ENCODE data around the gene OBSCN.

The OBSCN gene

DNA sequence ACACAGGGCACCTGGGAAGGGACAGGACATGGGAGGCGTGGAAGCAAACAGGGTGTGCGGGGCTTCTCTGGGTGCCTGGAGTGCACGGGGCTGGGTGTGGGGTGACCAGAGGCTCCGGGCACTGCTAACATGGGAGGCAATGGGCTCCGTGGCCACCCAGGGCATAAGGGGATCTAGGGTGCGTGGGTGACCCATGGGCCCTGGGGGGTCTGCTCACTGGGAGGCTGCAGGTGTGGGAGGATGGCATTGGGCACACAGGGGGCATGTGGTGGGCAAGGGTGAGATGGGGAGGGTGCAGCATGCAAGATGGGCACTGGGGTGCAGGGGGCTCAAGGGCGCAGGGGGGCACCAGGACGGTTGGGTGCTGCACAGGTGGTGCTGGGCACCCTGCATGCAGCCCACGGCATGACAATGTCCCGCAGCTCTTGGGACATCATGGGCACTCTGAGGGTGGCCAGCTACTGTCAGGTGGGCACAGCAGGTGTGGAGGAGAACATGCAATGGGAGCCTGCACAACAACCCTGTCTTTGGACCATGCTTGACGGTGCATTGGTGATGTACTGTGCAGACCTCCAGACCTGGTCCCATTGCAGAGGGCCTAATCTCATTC, 183.7 kb downstream of the OBSCN start:
- Histone ChIP-seq H3K4me1 (ENCODE audit: insufficient read depth, low read length, severe bottlenecking) (no peaks in the 10 kb centered on the region), H3K4me3 (ENCODE audit: low read depth, low read length, poor library complexity, severe bottlenecking) (no peak overlapping the region), H3K36me3 (ENCODE audit: insufficient read depth, low read length) (peaks cover 23% of the 10 kb centered on the region), H3K9ac (ENCODE audit: low read length) (no peak overlapping the region), H3K27me3 (ENCODE audit: insufficient read depth, low read length) (no peaks in the 10 kb centered on the region), H2AFZ (ENCODE audit: low read length) (no peak overlapping the region), H3K9me3 (ENCODE audit: low read length) (no peaks in the 10 kb centered on the region), H3K27ac (ENCODE audit: low read depth, low read length, poor library complexity, severe bottlenecking) (no peak overlapping the region), H3K4me2 (ENCODE audit: low read length) (no peak overlapping the region), H3K9me2 (ENCODE audit: low read depth, low read length) (no peaks in the 10 kb centered on the region), H3F3A (ENCODE audit: insufficient read depth, low read length) (no peaks in the 10 kb centered on the region), H3K79me2 (ENCODE audit: insufficient read depth, low read length) (no peaks in the 10 kb centered on the region), H4K20me1 (ENCODE audit: insufficient read depth, low read length) (no peaks in the 10 kb centered on the region)
- TF ChIP-seq, protein P1, sequence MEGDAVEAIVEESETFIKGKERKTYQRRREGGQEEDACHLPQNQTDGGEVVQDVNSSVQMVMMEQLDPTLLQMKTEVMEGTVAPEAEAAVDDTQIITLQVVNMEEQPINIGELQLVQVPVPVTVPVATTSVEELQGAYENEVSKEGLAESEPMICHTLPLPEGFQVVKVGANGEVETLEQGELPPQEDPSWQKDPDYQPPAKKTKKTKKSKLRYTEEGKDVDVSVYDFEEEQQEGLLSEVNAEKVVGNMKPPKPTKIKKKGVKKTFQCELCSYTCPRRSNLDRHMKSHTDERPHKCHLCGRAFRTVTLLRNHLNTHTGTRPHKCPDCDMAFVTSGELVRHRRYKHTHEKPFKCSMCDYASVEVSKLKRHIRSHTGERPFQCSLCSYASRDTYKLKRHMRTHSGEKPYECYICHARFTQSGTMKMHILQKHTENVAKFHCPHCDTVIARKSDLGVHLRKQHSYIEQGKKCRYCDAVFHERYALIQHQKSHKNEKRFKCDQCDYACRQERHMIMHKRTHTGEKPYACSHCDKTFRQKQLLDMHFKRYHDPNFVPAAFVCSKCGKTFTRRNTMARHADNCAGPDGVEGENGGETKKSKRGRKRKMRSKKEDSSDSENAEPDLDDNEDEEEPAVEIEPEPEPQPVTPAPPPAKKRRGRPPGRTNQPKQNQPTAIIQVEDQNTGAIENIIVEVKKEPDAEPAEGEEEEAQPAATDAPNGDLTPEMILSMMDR (IDR thresholded peaks at IDR 0.05; ENCODE audit: low read length), result no peak
- no peak for TF ChIP-seq EZH2 (IDR thresholded peaks at IDR 0.05; ENCODE audit: borderline replicate concordance, low read length)

DNA sequence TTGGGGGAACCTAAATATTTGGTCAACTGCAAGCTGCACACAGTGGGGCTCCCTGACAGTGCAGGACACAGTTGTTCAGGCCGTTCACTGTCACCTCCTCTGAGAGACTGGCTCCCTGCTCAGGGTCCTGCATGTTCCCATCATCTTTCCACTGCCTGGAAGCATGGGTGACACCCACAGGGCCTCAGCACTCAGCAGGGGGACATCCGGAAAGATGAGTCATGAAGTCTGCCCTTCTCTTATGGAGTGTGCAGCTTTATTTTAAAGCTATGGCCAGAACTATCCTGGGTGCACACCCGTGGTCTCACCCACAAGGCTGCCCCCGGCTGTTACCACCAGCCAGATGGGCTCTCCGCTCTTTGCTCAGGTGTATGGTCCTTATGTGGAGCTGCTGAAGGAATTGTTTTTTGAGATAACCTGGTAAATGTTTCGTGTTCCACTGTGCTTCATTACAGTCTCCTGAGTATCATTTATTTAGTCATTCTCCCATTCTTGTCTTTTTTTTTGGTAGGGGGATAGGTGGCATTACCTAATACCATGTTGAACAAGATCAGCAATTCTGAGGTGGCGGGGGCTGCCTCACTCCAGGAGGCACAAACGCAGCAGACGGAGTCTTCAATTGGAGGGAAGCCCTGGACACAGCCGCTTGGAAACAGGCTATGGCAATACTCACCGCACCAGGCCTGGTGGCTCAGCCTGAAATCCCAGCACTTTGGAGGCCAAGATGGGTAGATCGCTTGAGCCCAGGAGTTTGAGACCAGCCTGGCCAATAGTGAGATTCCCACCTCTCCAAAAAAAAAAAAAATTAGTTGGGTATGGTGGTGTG, 184.5 kb downstream of the OBSCN start:
- no peaks in the 10 kb centered on the region for H4K20me1 ChIP-seq (ENCODE audit: insufficient read depth, low read length)
- H3K79me2 ChIP-seq (ENCODE audit: insufficient read depth, low read length), result no peaks in the 10 kb centered on the region
- no peaks in the 10 kb centered on the region for H3K9me2 ChIP-seq (ENCODE audit: low read depth, low read length)
- peaks cover 32% of the 10 kb centered on the region for H3K36me3 ChIP-seq (ENCODE audit: insufficient read depth, low read length)
- H3K9ac ChIP-seq (ENCODE audit: low read length), result no peak overlapping the region
- H3K4me1 ChIP-seq (ENCODE audit: insufficient read depth, low read length, severe bottlenecking), result no peaks in the 10 kb centered on the region
- no peaks in the 10 kb centered on the region for H3F3A ChIP-seq (ENCODE audit: insufficient read depth, low read length)
- TF ChIP-seq, protein P1 (IDR thresholded peaks at IDR 0.05; ENCODE audit: low read length), result no peak
- TF ChIP-seq EZH2 (IDR thresholded peaks at IDR 0.05; ENCODE audit: borderline replicate concordance, low read length), result no peak
- H3K4me3 ChIP-seq (ENCODE audit: low read depth, low read length, poor library complexity, severe bottlenecking), result no peak overlapping the region
- H3K27me3 ChIP-seq (ENCODE audit: insufficient read depth, low read length), result no peaks in the 10 kb centered on the region
- H3K27ac ChIP-seq (ENCODE audit: low read depth, low read length, poor library complexity, severe bottlenecking), result no peak overlapping the region
- H3K9me3 ChIP-seq (ENCODE audit: low read length), result no peaks in the 10 kb centered on the region
- no peak overlapping the region for H2AFZ ChIP-seq (ENCODE audit: low read length)
- H3K4me2 ChIP-seq (ENCODE audit: low read length), result no peak overlapping the region

DNA sequence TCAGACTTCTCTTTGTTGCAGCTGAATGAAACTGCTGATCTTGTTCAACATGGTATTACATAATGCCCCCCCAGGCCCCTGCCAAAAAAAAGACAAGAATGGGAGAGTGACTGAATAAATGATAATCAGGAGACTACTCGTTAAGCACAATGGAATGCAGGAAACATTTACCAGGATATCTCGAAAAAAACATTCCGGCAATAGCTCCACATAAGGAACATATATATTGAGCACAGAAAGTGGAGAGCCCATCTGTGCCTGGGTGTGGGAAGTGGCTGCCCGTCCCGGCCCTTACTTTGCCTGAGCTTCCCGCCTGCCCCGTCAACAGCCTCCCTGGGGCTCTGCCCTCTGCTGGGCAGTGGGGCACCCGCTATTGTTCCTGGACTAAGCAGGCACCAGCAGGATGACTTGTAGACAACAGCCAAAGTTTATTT, 185.4 kb downstream of the OBSCN start:
- Histone ChIP-seq H4K20me1 (ENCODE audit: insufficient read depth, low read length) (no peaks in the 10 kb centered on the region), H2AFZ (ENCODE audit: low read length) (no peak overlapping the region), H3K9me3 (ENCODE audit: low read length) (no peaks in the 10 kb centered on the region), H3K4me1 (ENCODE audit: insufficient read depth, low read length, severe bottlenecking) (no peaks in the 10 kb centered on the region), H3K27ac (ENCODE audit: low read depth, low read length, poor library complexity, severe bottlenecking) (no peak overlapping the region), H3K4me3 (ENCODE audit: low read depth, low read length, poor library complexity, severe bottlenecking) (no peak overlapping the region), H3K9me2 (ENCODE audit: low read depth, low read length) (no peaks in the 10 kb centered on the region), H3K36me3 (ENCODE audit: insufficient read depth, low read length) (peaks cover 39% of the 10 kb centered on the region), H3K79me2 (ENCODE audit: insufficient read depth, low read length) (no peaks in the 10 kb centered on the region), H3F3A (ENCODE audit: insufficient read depth, low read length) (no peaks in the 10 kb centered on the region), H3K4me2 (ENCODE audit: low read length) (no peak overlapping the region), H3K27me3 (ENCODE audit: insufficient read depth, low read length) (no peaks in the 10 kb centered on the region), H3K9ac (ENCODE audit: low read length) (no peak overlapping the region)
- no peak for TF ChIP-seq EZH2 (IDR thresholded peaks at IDR 0.05; ENCODE audit: borderline replicate concordance, low read length)
- TF ChIP-seq, protein P1 (IDR thresholded peaks at IDR 0.05; ENCODE audit: low read length), result peak; percentile 44
